Medulla oblongata (tissue), 1 donor: Measurements from ENCODE around the gene PACC1.
"Not testable (repeated sequence)": the region's sequence is repeated elsewhere in the genome, so short reads cannot be mapped to it uniquely, and the experiment has no call there.

Source experiments
- DNase-seq: peaks from one replicate; pipeline ENCODE4 v3.0.0-alpha.2; 2015; ENCODE audit errors: extremely low spot score

Gene PACC1

GRCh38 chr1:212329105-212329504 lies 85.6 kb downstream of the PACC1 start:
- no peak for DNase-seq

DNA sequence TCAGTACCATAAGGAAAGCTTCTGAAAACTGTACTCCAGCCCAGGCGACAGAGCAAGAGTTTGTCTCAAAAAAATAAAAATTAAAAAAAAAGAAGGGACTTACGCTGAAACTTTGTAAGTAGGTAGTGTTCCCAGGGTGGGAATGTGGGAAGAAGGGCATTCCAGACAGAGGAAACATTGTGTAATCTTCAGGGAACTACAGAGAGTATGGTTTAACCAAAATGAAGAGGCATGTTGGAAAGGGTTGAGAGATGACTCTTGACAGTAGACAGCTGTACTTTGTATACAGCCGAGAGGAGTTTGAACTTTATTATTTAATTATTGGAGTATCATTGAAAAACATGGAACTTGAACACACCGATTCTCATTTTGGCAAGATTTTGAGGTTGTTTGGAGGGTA lies 86.4 kb downstream of the PACC1 start:
- DNase-seq: no peak

DNA sequence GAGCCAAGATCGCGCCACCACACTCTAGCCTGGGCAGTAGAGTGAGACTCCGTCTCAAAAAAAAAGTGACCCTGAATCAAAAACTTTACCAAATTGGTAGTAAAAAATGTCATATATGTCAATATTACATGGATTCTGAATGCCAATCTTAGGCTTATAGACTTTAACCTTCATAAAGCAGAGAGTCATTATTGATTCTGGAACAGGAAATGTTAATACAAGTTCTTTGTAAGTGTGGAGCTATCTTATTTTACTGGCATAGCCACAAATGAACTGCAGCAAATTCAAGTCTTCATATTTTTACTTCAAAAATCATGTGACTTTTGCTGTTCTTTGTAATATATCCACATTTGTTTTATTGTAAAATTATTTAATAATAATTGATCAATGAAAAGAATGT lies 88.1 kb downstream of the PACC1 start:
- DNase-seq: no peak

DNA sequence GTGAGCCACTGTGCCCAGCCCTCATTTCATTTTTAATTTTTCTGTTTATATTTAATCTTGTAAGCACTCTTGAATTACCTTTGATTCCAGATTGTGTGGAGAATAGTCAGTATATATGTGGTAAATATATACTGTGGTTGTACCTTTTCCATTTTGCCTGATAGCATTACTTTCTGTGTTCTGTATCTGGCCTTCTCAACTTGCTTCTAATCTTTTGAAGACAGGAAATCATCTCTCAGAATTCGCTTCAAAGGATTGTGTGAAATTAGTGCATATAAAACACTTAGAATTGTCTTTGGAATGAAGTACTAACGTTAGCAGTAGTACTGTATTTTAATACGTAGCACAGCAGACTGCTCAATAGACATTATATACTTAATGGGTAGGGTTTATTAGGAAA lies 91.6 kb downstream of the PACC1 start:
- DNase-seq: no peak

GRCh38 chr1:212321031-212321430 lies 93.7 kb downstream of the PACC1 start:
- not testable (repeated sequence) for DNase-seq

- DNase-seq: no peak
These were observed 96.8 kb downstream of the PACC1 start for GRCh38 chr1:212317916-212318315.

GRCh38 chr1:212315907-212316306 lies 98.8 kb downstream of the PACC1 start:
- DNase-seq: peak; percentile 42

DNA sequence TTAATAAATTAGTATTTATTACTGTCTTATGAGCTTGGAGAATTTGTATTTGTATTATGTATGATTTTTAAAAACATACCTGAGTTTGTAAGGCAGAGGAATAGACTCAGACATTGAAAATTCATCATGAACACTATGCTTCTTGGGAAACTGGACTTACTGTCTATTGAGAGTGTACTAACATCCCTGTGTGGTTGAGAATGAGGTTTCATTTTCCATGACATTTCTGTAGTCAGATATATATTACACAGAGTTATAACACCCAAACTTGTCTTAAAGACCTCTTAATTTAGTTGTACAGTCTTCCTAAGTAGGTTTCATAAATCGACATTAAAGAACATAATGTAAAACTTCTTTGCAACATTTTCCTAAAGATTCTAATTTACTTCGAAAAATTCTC lies 99.5 kb downstream of the PACC1 start:
- no peak for DNase-seq
